ENCODE measurements around the gene ASIC5. TPM values are rescaled to one million over a fixed set of nuclear protein-coding genes. Genes with fewer than 3 reads are reported as not detected.

The ASIC5 gene
- total RNA-seq, 1 donor from 2014 or later, result not detected

DNA sequence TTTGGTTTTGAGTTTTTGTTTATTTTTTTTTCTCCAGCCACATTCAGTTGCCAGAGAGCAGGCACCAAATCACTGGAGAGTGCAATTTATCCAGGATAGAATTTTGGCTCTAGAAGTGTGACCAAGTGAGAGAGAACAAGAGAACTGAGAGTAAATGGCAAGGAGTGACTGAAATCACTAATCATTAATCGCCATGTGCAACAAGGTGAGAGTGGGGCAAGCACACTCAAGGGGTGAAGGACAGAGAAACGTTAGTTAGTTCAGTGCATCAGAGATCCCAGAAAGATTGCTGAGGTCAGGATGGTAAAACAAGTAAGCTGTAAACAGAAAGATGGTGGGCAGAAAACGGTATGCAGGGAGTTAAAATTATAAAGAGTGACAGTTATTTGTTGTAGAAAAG lies 17.8 kb upstream of the ASIC5 start:
- Histone ChIP-seq H3K4me1 (ENCODE audit: control insufficient read depth in 3 of 3, insufficient read depth in 3 of 3, low read length in 3 of 3) (no peaks in the 10 kb centered on the region), H3K4me3 (ENCODE audit: low read length in 3 of 3) (no peak overlapping the region), H3K9me3 (ENCODE audit: control insufficient read depth in 3 of 3, low read length in 3 of 3) (no peaks in the 10 kb centered on the region), H3K36me3 (ENCODE audit: control insufficient read depth in 3 of 3, insufficient read depth in 3 of 3, low read length in 3 of 3) (no peaks in the 10 kb centered on the region), H3K27ac (ENCODE audit: low read depth, low read length) (no peak overlapping the region), H3K27me3 (ENCODE audit: control insufficient read depth in 3 of 3, insufficient read depth in 3 of 3, low read length in 3 of 3) (no peaks in the 10 kb centered on the region), H3K9ac (ENCODE audit: low read depth in 1 of 3, low read length in 3 of 3) (no peak overlapping the region)

DNA sequence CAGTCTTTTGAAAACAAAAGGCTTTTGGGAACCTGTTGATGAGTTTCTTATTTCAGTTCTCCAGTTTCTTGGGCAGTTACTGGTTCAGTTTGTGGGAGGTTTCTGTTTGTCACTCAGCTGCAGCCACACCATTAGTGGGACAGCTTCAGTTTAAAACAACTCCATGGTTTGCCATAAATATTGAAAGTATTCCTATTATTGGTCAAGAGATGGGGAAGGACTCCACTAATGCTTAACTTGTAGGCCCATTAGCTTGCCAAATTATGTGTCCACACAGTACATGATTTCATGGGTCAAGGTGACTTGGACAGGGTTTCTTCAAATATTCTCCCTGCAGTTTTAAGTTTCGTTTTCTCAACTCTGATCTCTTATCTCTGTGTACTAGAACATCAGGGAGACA lies 15.5 kb upstream of the ASIC5 start:
- Histone ChIP-seq H3K27me3 (ENCODE audit: control insufficient read depth in 3 of 3, insufficient read depth in 3 of 3, low read length in 3 of 3) (no peaks in the 10 kb centered on the region), H3K9ac (ENCODE audit: low read depth in 1 of 3, low read length in 3 of 3) (no peak overlapping the region), H3K36me3 (ENCODE audit: control insufficient read depth in 3 of 3, insufficient read depth in 3 of 3, low read length in 3 of 3) (no peaks in the 10 kb centered on the region), H3K27ac (ENCODE audit: low read depth, low read length) (no peak overlapping the region), H3K9me3 (ENCODE audit: control insufficient read depth in 3 of 3, low read length in 3 of 3) (no peaks in the 10 kb centered on the region), H3K4me1 (ENCODE audit: control insufficient read depth in 3 of 3, insufficient read depth in 3 of 3, low read length in 3 of 3) (no peaks in the 10 kb centered on the region), H3K4me3 (ENCODE audit: low read length in 3 of 3) (no peak overlapping the region)

DNA sequence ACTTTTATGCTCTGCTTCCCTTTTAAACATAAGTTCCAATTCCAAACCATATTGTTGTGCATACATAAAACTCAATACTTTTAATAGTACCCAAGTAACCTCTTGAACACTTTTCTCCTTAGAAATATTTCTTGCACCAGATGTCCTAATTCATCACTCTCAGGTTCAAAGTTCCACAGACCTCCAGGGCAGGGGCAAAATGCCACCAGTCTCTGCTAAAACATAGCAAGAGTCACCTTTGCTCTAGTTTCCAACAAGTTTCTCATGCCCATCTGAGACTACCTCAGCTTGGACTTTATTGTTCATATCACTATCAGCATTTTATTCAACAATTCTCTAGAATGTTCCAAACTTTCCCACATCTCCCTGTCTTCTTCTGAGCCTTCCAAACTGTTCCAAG lies 13.7 kb upstream of the ASIC5 start:
- Histone ChIP-seq H3K4me1 (ENCODE audit: control insufficient read depth in 3 of 3, insufficient read depth in 3 of 3, low read length in 3 of 3) (no peaks in the 10 kb centered on the region), H3K27me3 (ENCODE audit: control insufficient read depth in 3 of 3, insufficient read depth in 3 of 3, low read length in 3 of 3) (no peaks in the 10 kb centered on the region), H3K9me3 (ENCODE audit: control insufficient read depth in 3 of 3, low read length in 3 of 3) (no peaks in the 10 kb centered on the region), H3K4me3 (ENCODE audit: low read length in 3 of 3) (no peak overlapping the region), H3K9ac (ENCODE audit: low read depth in 1 of 3, low read length in 3 of 3) (no peak overlapping the region), H3K27ac (ENCODE audit: low read depth, low read length) (no peak overlapping the region), H3K36me3 (ENCODE audit: control insufficient read depth in 3 of 3, insufficient read depth in 3 of 3, low read length in 3 of 3) (no peaks in the 10 kb centered on the region)

DNA sequence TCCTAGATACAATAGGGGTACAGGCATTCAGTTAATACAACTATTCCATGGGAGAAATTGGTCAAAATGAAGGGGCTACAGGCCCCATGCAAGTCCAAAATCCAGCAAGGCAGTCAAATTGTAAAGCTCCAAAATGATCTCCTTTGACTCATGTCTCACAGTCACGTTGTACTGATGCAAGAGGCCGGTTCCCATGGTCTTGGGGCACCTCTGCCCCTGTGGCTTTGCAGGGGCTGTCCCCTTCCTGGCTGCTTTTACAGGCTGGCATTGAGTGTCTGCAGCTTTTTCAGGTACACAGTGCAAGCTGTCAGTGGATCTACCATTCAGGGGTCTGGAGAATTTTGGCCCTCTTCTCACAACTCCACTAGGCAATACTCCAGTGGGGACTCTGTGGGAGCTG lies 12.5 kb upstream of the ASIC5 start:
- Histone ChIP-seq H3K9me3 (ENCODE audit: control insufficient read depth in 3 of 3, low read length in 3 of 3) (no peaks in the 10 kb centered on the region), H3K4me3 (ENCODE audit: low read length in 3 of 3) (no peak overlapping the region), H3K27ac (ENCODE audit: low read depth, low read length) (no peak overlapping the region), H3K4me1 (ENCODE audit: control insufficient read depth in 3 of 3, insufficient read depth in 3 of 3, low read length in 3 of 3) (no peaks in the 10 kb centered on the region), H3K9ac (ENCODE audit: low read depth in 1 of 3, low read length in 3 of 3) (no peak overlapping the region), H3K27me3 (ENCODE audit: control insufficient read depth in 3 of 3, insufficient read depth in 3 of 3, low read length in 3 of 3) (no peaks in the 10 kb centered on the region), H3K36me3 (ENCODE audit: control insufficient read depth in 3 of 3, insufficient read depth in 3 of 3, low read length in 3 of 3) (no peaks in the 10 kb centered on the region)

DNA sequence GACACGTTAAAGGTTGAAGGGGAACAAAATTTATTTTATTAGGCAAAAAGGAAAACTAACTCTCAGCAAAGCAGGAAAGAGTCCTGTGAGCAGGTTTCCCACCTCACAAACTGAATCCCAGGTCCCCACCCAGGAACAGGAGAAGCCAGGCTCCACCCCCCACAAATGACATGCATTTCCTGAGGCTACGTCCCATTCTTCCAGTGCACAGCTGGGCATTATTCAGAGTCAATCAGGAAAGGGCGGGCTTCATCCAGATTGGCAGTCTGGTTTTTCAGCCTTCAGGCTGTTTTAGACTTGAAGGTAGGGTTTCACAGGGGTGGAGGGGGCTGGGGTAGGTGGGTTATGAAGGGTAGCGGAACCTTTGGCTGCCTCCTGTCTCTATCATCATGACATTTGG lies 11.9 kb upstream of the ASIC5 start:
- no peaks in the 10 kb centered on the region for H3K4me1 ChIP-seq (ENCODE audit: control insufficient read depth in 3 of 3, insufficient read depth in 3 of 3, low read length in 3 of 3)
- no peak overlapping the region for H3K27ac ChIP-seq (ENCODE audit: low read depth, low read length)
- H3K36me3 ChIP-seq (ENCODE audit: control insufficient read depth in 3 of 3, insufficient read depth in 3 of 3, low read length in 3 of 3), result no peaks in the 10 kb centered on the region
- H3K9ac ChIP-seq (ENCODE audit: low read depth in 1 of 3, low read length in 3 of 3), result no peak overlapping the region
- no peaks in the 10 kb centered on the region for H3K9me3 ChIP-seq (ENCODE audit: control insufficient read depth in 3 of 3, low read length in 3 of 3)
- H3K27me3 ChIP-seq (ENCODE audit: control insufficient read depth in 3 of 3, insufficient read depth in 3 of 3, low read length in 3 of 3), result no peaks in the 10 kb centered on the region
- H3K4me3 ChIP-seq (ENCODE audit: low read length in 3 of 3), result no peak overlapping the region

DNA sequence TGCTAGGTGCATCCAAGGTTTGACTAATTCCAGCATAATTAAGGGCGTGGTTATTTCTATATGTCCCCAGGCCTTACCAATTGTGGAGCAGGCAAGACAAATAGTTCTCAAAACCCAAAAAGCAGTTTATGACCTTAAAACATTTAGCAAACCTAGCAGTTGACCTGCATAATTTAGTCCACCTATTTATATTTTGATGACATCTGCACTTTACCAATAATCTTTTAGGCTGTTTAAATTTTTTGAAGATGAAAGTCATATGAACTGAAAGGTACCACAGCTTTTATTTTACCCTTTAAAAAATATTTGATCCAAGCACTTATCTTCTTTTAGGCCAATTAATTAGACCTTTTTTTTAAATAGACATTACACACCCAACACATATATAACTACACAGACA lies 9.8 kb upstream of the ASIC5 start:
- Histone ChIP-seq H3K9me3 (ENCODE audit: control insufficient read depth in 3 of 3, low read length in 3 of 3) (peaks cover 0 to 2% (median 0%) of the 10 kb centered on the region in 3 donors), H3K27me3 (ENCODE audit: control insufficient read depth in 3 of 3, insufficient read depth in 3 of 3, low read length in 3 of 3) (no peaks in the 10 kb centered on the region), H3K4me1 (ENCODE audit: control insufficient read depth in 3 of 3, insufficient read depth in 3 of 3, low read length in 3 of 3) (no peaks in the 10 kb centered on the region), H3K9ac (ENCODE audit: low read depth in 1 of 3, low read length in 3 of 3) (no peak overlapping the region), H3K36me3 (ENCODE audit: control insufficient read depth in 3 of 3, insufficient read depth in 3 of 3, low read length in 3 of 3) (no peaks in the 10 kb centered on the region), H3K4me3 (ENCODE audit: low read length in 3 of 3) (no peak overlapping the region), H3K27ac (ENCODE audit: low read depth, low read length) (no peak overlapping the region)

DNA sequence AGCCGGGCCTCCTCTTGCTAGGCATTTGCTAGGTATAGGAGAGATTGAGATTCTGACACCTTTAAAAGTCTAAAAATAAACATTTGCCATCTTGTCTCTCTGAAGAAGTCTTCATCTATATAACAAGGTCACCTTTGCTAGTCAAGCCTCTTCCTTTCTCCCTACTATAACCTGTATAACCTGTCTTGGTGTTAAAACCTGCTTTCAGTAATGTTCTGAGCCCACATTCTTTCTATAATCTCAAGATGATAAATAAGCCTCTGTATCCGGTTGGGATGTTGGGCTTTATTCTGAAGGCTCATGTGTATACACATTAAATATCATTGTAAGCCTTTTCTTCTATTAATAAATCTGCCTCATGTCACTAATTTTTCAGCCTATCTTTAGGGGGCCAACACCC lies 10.2 kb downstream of the ASIC5 start:
- Histone ChIP-seq H3K36me3 (ENCODE audit: control insufficient read depth in 3 of 3, insufficient read depth in 3 of 3, low read length in 3 of 3) (no peaks in the 10 kb centered on the region), H3K4me1 (ENCODE audit: control insufficient read depth in 3 of 3, insufficient read depth in 3 of 3, low read length in 3 of 3) (no peaks in the 10 kb centered on the region), H3K27ac (ENCODE audit: low read depth, low read length) (no peak overlapping the region), H3K9me3 (ENCODE audit: control insufficient read depth in 3 of 3, low read length in 3 of 3) (no peaks in the 10 kb centered on the region), H3K27me3 (ENCODE audit: control insufficient read depth in 3 of 3, insufficient read depth in 3 of 3, low read length in 3 of 3) (no peaks in the 10 kb centered on the region), H3K4me3 (ENCODE audit: low read length in 3 of 3) (no peak overlapping the region), H3K9ac (ENCODE audit: low read depth in 1 of 3, low read length in 3 of 3) (no peak overlapping the region)

DNA sequence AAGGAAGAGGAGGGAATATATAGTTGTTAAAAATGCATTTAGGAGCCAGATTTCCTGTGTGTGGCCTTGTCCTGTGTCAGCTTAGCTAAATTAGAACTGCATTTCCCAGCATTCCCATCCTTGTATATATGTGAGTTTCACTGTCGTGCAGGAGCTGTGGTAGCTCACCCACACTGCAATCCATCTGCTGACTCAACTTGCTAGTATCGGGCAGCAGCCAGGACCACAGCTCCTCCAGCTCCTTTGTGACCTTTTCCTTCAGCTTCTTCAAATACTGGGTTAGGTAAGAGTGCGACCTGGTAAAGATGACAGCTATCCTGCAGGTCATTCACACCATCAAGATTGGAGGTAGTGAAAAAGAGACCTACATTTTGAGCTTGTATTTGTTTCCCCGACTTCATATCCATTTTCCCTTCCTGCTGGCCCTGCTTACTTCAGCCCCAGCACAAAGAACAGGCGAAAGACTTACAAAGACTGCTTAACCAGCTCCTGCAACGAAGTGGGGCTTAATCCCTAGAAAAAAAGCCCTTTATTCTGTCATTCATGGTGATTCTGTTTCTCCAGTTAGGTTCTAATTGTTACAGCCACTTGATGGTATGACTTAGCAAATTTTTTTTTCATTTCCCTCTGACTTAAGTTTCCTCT lies 11.4 kb downstream of the ASIC5 start:
- Histone ChIP-seq H3K9ac (ENCODE audit: low read depth in 1 of 3, low read length in 3 of 3) (no peak overlapping the region), H3K4me1 (ENCODE audit: control insufficient read depth in 3 of 3, insufficient read depth in 3 of 3, low read length in 3 of 3) (no peaks in the 10 kb centered on the region), H3K27ac (ENCODE audit: low read depth, low read length) (no peak overlapping the region), H3K36me3 (ENCODE audit: control insufficient read depth in 3 of 3, insufficient read depth in 3 of 3, low read length in 3 of 3) (no peaks in the 10 kb centered on the region), H3K4me3 (ENCODE audit: low read length in 3 of 3) (no peak overlapping the region), H3K27me3 (ENCODE audit: control insufficient read depth in 3 of 3, insufficient read depth in 3 of 3, low read length in 3 of 3) (no peaks in the 10 kb centered on the region), H3K9me3 (ENCODE audit: control insufficient read depth in 3 of 3, low read length in 3 of 3) (no peaks in the 10 kb centered on the region)

DNA sequence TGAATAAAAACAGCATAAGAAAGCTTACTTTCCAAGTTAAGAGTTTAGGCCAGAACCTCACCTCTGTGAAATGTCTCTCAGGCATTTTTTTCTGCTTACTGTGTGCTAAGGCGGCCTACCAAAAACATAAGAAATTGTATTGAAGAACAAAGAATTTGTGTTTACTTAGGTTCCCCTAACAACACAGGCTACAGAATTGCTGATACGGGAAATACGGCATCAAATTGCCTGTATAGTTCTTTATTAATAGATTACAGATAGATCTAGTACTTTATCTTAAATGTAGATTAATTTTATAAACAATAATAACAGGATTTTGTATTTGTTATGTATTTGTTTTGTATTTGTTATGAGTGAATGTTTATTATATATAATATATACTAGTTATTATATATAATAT lies 12.9 kb downstream of the ASIC5 start:
- no peak overlapping the region for H3K4me3 ChIP-seq (ENCODE audit: low read length in 3 of 3)
- no peak overlapping the region for H3K9ac ChIP-seq (ENCODE audit: low read depth in 1 of 3, low read length in 3 of 3)
- H3K9me3 ChIP-seq (ENCODE audit: control insufficient read depth in 3 of 3, low read length in 3 of 3), result no peaks in the 10 kb centered on the region
- no peaks in the 10 kb centered on the region for H3K27me3 ChIP-seq (ENCODE audit: control insufficient read depth in 3 of 3, insufficient read depth in 3 of 3, low read length in 3 of 3)
- no peaks in the 10 kb centered on the region for H3K4me1 ChIP-seq (ENCODE audit: control insufficient read depth in 3 of 3, insufficient read depth in 3 of 3, low read length in 3 of 3)
- H3K27ac ChIP-seq (ENCODE audit: low read depth, low read length), result no peak overlapping the region
- H3K36me3 ChIP-seq (ENCODE audit: control insufficient read depth in 3 of 3, insufficient read depth in 3 of 3, low read length in 3 of 3), result no peaks in the 10 kb centered on the region

DNA sequence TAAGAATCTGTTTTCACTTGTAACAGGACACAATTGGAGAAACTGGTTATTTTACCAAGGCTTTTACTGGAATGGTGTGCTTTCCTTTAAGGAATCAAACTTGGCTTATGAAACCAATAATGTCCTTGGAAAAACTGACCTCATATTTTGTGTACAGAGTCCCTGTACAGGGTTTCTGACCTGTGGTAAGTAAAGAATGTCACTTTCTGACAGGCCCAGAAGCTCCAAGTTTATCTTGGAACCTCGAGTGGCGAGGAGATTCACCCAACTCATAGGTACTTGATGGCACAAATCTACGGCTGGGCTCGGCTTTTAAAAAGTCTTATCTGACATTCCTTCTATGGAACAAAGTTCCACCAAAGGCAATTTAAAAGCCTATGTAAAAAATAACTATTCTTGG lies 17.0 kb downstream of the ASIC5 start:
- Histone ChIP-seq H3K9ac (ENCODE audit: low read depth in 1 of 3, low read length in 3 of 3) (no peak overlapping the region), H3K36me3 (ENCODE audit: control insufficient read depth in 3 of 3, insufficient read depth in 3 of 3, low read length in 3 of 3) (no peaks in the 10 kb centered on the region), H3K9me3 (ENCODE audit: control insufficient read depth in 3 of 3, low read length in 3 of 3) (no peaks in the 10 kb centered on the region), H3K27ac (ENCODE audit: low read depth, low read length) (no peak overlapping the region), H3K27me3 (ENCODE audit: control insufficient read depth in 3 of 3, insufficient read depth in 3 of 3, low read length in 3 of 3) (no peaks in the 10 kb centered on the region), H3K4me3 (ENCODE audit: low read length in 3 of 3) (no peak overlapping the region), H3K4me1 (ENCODE audit: control insufficient read depth in 3 of 3, insufficient read depth in 3 of 3, low read length in 3 of 3) (no peaks in the 10 kb centered on the region)

DNA sequence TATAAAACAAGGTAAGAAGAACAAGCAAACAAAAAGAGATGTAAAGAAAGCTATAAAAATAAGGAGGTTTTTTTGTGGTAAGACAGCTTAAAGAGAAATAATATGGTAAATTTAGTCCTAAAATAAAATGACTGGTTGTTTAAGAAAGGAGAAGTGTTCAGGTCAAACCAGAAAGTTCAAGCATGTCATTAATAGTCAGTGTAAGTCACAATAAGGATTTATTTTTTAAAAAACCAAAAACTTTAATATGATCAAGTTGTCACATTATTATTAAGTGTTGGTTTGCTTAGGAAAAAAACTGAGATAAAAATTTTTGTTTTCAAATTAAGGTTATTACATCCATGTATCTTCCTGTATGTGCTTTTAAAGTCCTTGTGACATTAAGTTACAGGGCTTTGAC lies 19.1 kb downstream of the ASIC5 start:
- Histone ChIP-seq H3K27me3 (ENCODE audit: control insufficient read depth in 3 of 3, insufficient read depth in 3 of 3, low read length in 3 of 3) (no peaks in the 10 kb centered on the region), H3K9me3 (ENCODE audit: control insufficient read depth in 3 of 3, low read length in 3 of 3) (no peaks in the 10 kb centered on the region), H3K4me3 (ENCODE audit: low read length in 3 of 3) (no peak overlapping the region), H3K4me1 (ENCODE audit: control insufficient read depth in 3 of 3, insufficient read depth in 3 of 3, low read length in 3 of 3) (no peaks in the 10 kb centered on the region), H3K9ac (ENCODE audit: low read depth in 1 of 3, low read length in 3 of 3) (no peak overlapping the region), H3K36me3 (ENCODE audit: control insufficient read depth in 3 of 3, insufficient read depth in 3 of 3, low read length in 3 of 3) (no peaks in the 10 kb centered on the region), H3K27ac (ENCODE audit: low read depth, low read length) (no peak overlapping the region)

Measured in skeletal muscle tissue (tissue), 4 donors.